Measurements from ENCODE around the gene HERPUD1.

DNA sequence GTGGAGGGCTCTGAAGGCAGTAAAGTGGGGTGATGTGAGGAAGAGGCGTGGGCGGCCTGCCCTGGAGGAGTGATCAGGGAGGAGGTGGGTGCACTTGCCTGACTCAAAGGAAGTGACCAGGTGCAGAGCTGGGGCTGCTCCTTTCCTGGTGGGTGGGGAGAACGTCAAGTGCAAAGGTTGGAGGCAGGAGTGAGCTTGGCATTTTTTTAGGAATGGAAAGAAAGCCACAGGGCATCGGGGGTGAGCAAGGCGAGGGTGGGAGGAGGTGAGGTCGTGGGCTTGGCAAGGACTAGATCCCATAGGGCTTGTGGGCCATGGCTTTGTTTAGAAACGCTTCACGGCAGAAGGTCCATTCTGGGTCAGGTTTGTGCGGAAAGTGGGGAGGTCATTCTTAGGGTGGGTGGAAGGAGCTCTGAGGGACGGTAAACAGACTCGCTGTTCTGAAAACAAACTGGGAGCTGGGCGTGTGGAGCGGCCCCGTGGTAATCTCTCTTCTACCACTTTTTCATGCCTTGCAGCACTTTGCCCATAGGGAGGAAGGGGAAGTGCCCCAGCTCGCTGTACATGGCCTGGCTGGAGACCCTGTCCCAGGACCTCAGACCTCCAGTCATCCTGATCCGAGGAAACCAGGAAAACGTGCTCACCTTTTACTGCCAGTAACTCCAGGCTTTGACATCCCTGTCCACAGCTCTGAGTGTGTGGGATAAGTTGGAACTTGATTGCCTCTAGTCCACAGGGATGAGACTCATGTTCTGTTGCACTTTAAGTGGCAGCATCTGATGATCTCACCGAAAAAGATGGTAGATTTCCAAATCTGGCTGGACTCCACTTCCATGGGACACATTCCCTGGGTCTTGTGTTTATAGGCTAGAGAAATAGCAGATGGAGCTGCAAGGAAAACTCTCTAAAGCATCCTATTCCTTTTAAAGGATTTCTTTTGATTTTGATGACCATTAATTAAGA, 18.9 kb upstream of the HERPUD1 start:
- TF ChIP-seq CTCF (IDR thresholded peaks at IDR 0.05) (no peak), POLR2A (IDR thresholded peaks at IDR 0.05) (no peak)

Measured in adrenal gland (tissue), 5 donors.